Neural progenitor cell (in vitro differentiated cells): Measurements from ENCODE around the gene TPSD1. TPM values are rescaled to one million over a fixed set of nuclear protein-coding genes. Genes with fewer than 3 reads are reported as not detected.
"Not testable (repeated sequence)": the region's sequence is repeated elsewhere in the genome, so short reads cannot be mapped to it uniquely, and the experiment has no call there.

ENCODE experiments used
- DNase-seq: peaks from one replicate; pipeline ENCODE4 v3.0.0-alpha.2; 2016; ENCODE audit warnings: low spot score
- H2AFZ ChIP-seq: fragments of 200-600 bp; sonication (generic); replicated peaks from 2 replicates; pipeline ENCODE4 v1.6.1; 2016; ENCODE audit warnings: antibody characterized with exemption
- H3F3A ChIP-seq: fragments of 200-600 bp; sonication (generic); 2 replicates; pipeline ENCODE4 v1.6.1; 2016; ENCODE audit warnings: antibody characterized with exemption, low read depth
- H3K27ac ChIP-seq: fragments of 200-600 bp; sonication (generic); 2 replicates; pipeline ENCODE4 v1.5.1; 2016; ENCODE audit warnings: mild to moderate bottlenecking
- H3K27me3 ChIP-seq: fragments of 200-600 bp; sonication (generic); 2 replicates; pipeline ENCODE4 v1.6.1; 2016; ENCODE audit warnings: mild to moderate bottlenecking, moderate library complexity
- H3K36me3 ChIP-seq: fragments of 200-600 bp; sonication (generic); 2 replicates; pipeline ENCODE4 v1.5.1; 2016
- H3K4me1 ChIP-seq: fragments of 200-600 bp; sonication (generic); 2 replicates; pipeline ENCODE4 v1.6.1; 2016; ENCODE audit warnings: mixed run types
- H3K4me2 ChIP-seq: fragments of 200-600 bp; sonication (generic); 2 replicates; pipeline ENCODE4 v1.6.1; 2016
- H3K4me3 ChIP-seq: fragments of 200-600 bp; sonication (generic); 2 replicates; pipeline ENCODE4 v1.5.1; 2016
- H3K79me2 ChIP-seq: fragments of 200-600 bp; sonication (generic); 2 replicates; pipeline ENCODE4 v1.6.1; 2016; ENCODE audit warnings: low read depth
- H3K9ac ChIP-seq: fragments of 200-600 bp; sonication (generic); 2 replicates; pipeline ENCODE4 v1.6.1; 2016
- H3K9me3 ChIP-seq: fragments of 200-600 bp; sonication (generic); 2 replicates; pipeline ENCODE4 v1.5.1; 2016; ENCODE audit warnings: low read depth
- H4K20me1 ChIP-seq: fragments of 200-600 bp; sonication (generic); 2 replicates; pipeline ENCODE4 v1.6.1; 2016; ENCODE audit warnings: low read depth
- H3K27ac Mint-ChIP-seq: 3 replicates; pipeline ENCODE4 v1.8.0; 2021; ENCODE audit warnings: mixed read lengths
- H3K27me3 Mint-ChIP-seq: 2 replicates; pipeline ENCODE4 v1.8.0; 2022; ENCODE audit warnings: low read depth, mild to moderate bottlenecking, inconsistent platforms, moderate library complexity, mixed read lengths; ENCODE audit not compliant: insufficient read depth
- H3K36me3 Mint-ChIP-seq: 3 replicates; pipeline ENCODE4 v1.8.0; 2021; ENCODE audit warnings: mixed read lengths
- H3K4me1 Mint-ChIP-seq: 3 replicates; pipeline ENCODE4 v1.8.0; 2021; ENCODE audit warnings: mixed read lengths
- H3K4me3 Mint-ChIP-seq: 3 replicates; pipeline ENCODE4 v1.8.0; 2021; ENCODE audit warnings: mild to moderate bottlenecking, moderate library complexity, mixed read lengths
- H3K9me3 Mint-ChIP-seq: 3 replicates; pipeline ENCODE4 v1.8.0; 2020; ENCODE audit warnings: mixed read lengths
- EZH2 ChIP-seq: fragments of 200-600 bp; sonication (generic); IDR thresholded peaks from 2 replicates; pipeline ENCODE4 v1.6.1; 2017; ENCODE audit warnings: antibody characterized with exemption, mild to moderate bottlenecking, moderate library complexity
- EZH2phosphoT487 ChIP-seq: fragments of 200-600 bp; sonication (generic); IDR thresholded peaks from 2 replicates; pipeline ENCODE4 v1.6.1; 2017; ENCODE audit warnings: antibody characterized with exemption
- total RNA-seq: library from RNA; depleted of rRNA; stranded (reverse); fragments of >200 nt; gene quantifications from 2 replicates; pipeline ENCODE4 v1.2.3, GENCODE V29; 2015; ENCODE audit warnings: low replicate concordance
- TF ChIP-seq, protein P1 (sequence below): fragments of 200-600 bp; sonication (generic); IDR thresholded peaks from 2 replicates; pipeline ENCODE4 v1.5.1; 2017; ENCODE audit warnings: antibody characterized with exemption, mild to moderate bottlenecking

TPSD1 gene
- total RNA-seq, 1 donor from 2014 or later: not detected

DNA sequence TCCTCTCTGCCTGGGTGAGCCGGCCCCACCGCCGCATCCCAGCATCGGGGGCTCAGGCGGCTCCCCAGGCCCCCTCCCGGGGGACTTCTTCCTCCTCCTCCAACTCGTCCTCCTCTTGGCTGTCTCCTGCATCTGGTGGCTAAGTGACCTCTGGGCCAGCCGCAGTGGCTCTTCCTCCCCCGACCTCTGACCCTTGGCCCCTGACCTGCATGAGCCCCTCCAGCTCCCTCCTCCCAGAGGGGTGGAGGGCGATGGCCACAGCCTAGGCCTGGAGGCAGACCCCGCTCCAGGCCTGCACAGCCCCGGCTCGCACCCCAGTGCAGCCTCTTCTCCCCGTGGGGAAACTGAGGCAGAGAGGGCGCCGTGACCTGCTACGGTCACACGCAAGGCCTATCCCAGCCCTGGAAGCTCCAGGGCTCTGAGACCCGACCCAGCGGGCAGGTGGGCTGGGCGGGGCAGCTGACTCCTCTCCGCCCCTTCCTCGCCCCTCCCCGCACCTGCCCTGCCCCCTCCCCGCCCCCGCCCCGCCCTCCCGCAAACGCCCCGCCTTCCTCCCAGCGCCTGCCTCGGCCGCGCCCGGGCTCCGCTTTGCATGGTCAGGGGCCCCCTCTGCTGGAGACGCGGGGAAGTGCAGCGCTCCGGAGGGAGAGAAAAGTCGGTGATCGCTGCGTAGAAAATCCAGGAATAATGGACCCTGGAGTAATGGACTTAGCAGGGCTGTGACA is 6.7 kb upstream of the TPSD1 start:
- H3K9ac ChIP-seq, H3F3A ChIP-seq, H3K4me1 Mint-ChIP-seq, H3K36me3 ChIP-seq, H3K9me3 Mint-ChIP-seq, H3K9me3 ChIP-seq, H3K4me3 ChIP-seq, H3K27ac Mint-ChIP-seq, H3K27me3 Mint-ChIP-seq, H2AFZ ChIP-seq, H3K4me3 Mint-ChIP-seq, H4K20me1 ChIP-seq, H3K79me2 ChIP-seq, H3K4me1 ChIP-seq, H3K27ac ChIP-seq, H3K36me3 Mint-ChIP-seq, H3K4me2 ChIP-seq, DNase-seq: not testable (repeated sequence)
- peaks cover 44% of the 10 kb centered on the region for H3K27me3 ChIP-seq

DNA sequence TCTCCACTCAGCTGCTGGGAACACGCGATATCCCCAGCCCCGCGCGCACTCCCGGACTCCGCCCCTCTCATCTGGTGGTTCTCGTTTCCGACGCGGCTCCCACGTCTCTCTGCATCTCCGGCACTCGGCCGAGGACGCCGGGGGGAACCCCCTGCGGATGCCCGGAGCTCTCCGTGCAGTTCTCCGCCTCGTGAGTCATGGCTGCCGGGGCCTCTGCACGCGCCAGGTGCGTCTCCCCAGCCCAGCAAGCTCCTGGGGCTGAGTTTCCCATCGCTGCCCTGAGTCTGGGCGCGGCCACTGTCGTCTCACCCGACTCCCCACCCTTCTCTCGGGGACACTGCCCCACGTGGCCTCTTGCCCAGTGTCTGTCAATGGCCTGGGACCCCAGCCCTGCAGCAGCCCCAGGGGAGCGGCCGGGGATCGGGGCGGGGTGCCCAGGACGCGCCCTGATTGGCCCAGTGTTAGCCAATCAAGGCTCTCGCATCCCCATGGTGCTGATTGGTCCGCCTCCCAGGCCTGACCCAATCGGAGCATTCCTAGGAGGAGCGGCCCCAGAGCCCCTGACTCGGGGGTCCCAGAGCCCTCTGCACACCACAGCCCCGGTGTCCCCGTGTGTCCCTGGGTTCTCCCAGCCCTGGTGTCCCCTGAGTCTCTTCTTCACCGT is 2.0 kb upstream of the TPSD1 start:
- DNase-seq, H3K9me3 ChIP-seq, H3K79me2 ChIP-seq, H3K27me3 Mint-ChIP-seq, H3K4me1 ChIP-seq, H3K4me3 Mint-ChIP-seq, H3K4me2 ChIP-seq, H3K27ac Mint-ChIP-seq, H3K36me3 ChIP-seq, H3K9me3 Mint-ChIP-seq, H3K9ac ChIP-seq, H3K27ac ChIP-seq, H3K4me3 ChIP-seq, H3F3A ChIP-seq, H3K4me1 Mint-ChIP-seq, H3K36me3 Mint-ChIP-seq, H2AFZ ChIP-seq, H4K20me1 ChIP-seq: not testable (repeated sequence)
- peaks cover 13% of the 10 kb centered on the region for H3K27me3 ChIP-seq

DNA sequence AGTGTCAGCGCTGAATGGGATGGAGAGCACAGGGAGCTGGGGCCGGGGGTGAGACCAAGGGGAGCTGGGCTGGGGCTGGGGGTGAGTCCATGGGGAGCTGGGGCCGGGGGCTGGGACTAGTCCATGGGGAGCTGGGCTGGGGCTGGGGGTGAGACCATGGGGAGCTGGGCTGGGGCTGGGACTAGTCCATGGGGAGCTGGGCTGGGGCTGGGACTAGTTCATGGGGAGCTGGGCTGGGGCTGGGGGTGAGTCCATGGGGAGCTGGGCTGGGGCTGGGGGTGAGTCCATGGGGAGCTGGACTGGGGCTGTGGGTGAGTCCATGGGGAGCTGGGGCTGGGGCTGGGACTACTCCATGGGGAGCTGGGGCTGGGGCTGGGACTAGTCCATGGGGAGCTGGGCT is 1.0 kb upstream of the TPSD1 start:
- H3K9me3 Mint-ChIP-seq, H3K4me2 ChIP-seq, DNase-seq, H3K27ac ChIP-seq, H3K79me2 ChIP-seq, H3K27ac Mint-ChIP-seq, H3K36me3 Mint-ChIP-seq, H4K20me1 ChIP-seq, H3K27me3 Mint-ChIP-seq, H3K4me3 ChIP-seq, H3K4me3 Mint-ChIP-seq, H3K9me3 ChIP-seq, H2AFZ ChIP-seq, H3F3A ChIP-seq, H3K4me1 ChIP-seq, H3K4me1 Mint-ChIP-seq, H3K36me3 ChIP-seq, H3K9ac ChIP-seq: not testable (repeated sequence)
- H3K27me3 ChIP-seq: peaks cover 23% of the 10 kb centered on the region

DNA sequence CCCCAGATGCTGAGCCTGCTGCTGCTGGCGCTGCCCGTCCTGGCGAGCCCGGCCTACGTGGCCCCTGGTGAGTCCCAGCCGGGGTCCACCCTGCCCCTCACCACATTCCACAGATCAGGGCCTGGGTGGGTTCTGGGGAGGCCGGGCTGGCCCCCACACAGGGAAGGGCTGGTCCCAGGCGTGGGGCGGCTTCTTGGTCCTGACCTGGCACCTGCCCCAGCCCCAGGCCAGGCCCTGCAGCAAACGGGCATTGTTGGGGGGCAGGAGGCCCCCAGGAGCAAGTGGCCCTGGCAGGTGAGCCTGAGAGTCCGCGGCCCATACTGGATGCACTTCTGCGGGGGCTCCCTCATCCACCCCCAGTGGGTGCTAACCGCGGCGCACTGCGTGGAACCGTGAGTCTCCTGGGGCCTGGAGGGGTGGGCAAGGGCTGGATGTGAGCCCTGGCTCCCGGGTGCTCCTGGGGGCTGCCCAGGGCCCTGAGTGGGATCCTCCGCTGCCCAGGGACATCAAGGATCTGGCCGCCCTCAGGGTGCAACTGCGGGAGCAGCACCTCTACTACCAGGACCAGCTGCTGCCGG is 516 bp downstream of the TPSD1 start:
- H3K4me3 ChIP-seq, H3K4me2 ChIP-seq, H3K4me1 ChIP-seq, H3K4me3 Mint-ChIP-seq, H2AFZ ChIP-seq, H3K9ac ChIP-seq, H3K79me2 ChIP-seq, H3F3A ChIP-seq, H3K36me3 Mint-ChIP-seq, DNase-seq, H3K36me3 ChIP-seq, H3K4me1 Mint-ChIP-seq, H3K9me3 Mint-ChIP-seq, H4K20me1 ChIP-seq, H3K27ac Mint-ChIP-seq, H3K27ac ChIP-seq, H3K9me3 ChIP-seq: not testable (repeated sequence)
- H3K27me3 ChIP-seq: peaks cover 34% of the 10 kb centered on the region
- peaks cover 14% of the 10 kb centered on the region for H3K27me3 Mint-ChIP-seq

DNA sequence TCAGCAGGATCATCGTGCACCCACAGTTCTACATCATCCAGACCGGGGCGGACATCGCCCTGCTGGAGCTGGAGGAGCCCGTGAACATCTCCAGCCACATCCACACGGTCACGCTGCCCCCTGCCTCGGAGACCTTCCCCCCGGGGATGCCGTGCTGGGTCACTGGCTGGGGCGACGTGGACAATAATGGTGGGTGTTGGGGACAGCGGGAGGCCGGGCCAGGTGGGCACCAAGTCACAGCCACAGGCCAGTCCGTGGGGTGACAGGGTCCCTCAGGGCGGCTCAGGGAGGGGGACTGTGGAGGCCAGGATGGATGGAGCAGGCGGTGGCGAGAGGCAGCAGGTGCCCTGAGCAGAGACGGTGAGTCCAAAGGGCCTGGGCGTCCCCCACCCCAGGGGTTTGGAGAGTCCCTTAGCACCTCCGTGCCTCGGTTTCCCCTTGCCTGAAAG is 1.0 kb downstream of the TPSD1 start:
- H3K9me3 ChIP-seq: no peaks in the 10 kb centered on the region
- DNase-seq: no peak
- no peaks in the 10 kb centered on the region for H4K20me1 ChIP-seq
- no peak overlapping the region for H3K4me2 ChIP-seq
- no peak overlapping the region for H2AFZ ChIP-seq
- H3K9ac ChIP-seq: no peak overlapping the region
- peaks cover 7% of the 10 kb centered on the region for H3K4me1 Mint-ChIP-seq
- H3K27me3 Mint-ChIP-seq: peaks cover 17% of the 10 kb centered on the region
- H3K4me3 Mint-ChIP-seq: peak overlapping the region; percentile 53
- H3K36me3 ChIP-seq: no peaks in the 10 kb centered on the region
- no peaks in the 10 kb centered on the region for H3K36me3 Mint-ChIP-seq
- no peaks in the 10 kb centered on the region for H3F3A ChIP-seq
- no peak overlapping the region for H3K27ac ChIP-seq
- H3K27ac Mint-ChIP-seq: no peak overlapping the region
- H3K4me3 ChIP-seq: no peak overlapping the region
- H3K4me1 ChIP-seq: peaks cover 4% of the 10 kb centered on the region
- H3K9me3 Mint-ChIP-seq: no peaks in the 10 kb centered on the region
- TF ChIP-seq EZH2 (no peak), EZH2phosphoT487 (no peak)
- TF ChIP-seq, protein P1, sequence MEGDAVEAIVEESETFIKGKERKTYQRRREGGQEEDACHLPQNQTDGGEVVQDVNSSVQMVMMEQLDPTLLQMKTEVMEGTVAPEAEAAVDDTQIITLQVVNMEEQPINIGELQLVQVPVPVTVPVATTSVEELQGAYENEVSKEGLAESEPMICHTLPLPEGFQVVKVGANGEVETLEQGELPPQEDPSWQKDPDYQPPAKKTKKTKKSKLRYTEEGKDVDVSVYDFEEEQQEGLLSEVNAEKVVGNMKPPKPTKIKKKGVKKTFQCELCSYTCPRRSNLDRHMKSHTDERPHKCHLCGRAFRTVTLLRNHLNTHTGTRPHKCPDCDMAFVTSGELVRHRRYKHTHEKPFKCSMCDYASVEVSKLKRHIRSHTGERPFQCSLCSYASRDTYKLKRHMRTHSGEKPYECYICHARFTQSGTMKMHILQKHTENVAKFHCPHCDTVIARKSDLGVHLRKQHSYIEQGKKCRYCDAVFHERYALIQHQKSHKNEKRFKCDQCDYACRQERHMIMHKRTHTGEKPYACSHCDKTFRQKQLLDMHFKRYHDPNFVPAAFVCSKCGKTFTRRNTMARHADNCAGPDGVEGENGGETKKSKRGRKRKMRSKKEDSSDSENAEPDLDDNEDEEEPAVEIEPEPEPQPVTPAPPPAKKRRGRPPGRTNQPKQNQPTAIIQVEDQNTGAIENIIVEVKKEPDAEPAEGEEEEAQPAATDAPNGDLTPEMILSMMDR: no peak
- H3K79me2 ChIP-seq: no peaks in the 10 kb centered on the region
- peaks cover 39% of the 10 kb centered on the region for H3K27me3 ChIP-seq
